ENCODE results near the gene SNCB.
"Not testable (repeated sequence)": the region's sequence is repeated elsewhere in the genome, so short reads cannot be mapped to it uniquely, and the experiment has no call there.

SNCB gene

DNA sequence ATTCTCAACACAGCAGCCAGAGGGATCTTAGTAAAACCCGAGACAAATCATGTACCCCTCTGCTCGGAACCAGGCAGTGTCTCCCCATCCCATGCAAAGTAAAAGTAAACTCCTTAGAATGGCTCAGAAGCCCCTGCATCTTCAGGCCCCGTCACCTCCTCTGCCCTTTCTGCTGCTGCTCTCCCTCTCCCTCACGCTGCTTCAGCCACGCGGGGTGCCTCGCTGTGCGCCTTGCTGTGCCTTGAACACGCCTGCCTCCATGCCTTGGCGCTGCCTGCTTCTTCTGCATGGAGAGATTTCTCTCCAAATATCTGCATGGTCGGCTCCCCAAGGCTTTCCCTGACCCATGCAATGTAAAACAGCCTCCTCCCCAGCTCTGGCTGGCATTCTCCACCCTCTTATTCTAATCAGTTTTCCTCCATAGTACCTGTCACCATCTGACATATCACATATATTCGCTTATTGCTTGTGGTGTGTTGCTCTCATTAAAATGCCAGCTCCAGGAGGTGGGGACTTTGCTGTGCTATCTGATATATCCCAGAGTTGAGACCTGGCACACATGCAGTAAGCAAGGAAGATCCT, 28.3 kb downstream of the SNCB start:
- no peak for DNase-seq (ENCODE audit: low read depth)
- TF ChIP-seq, protein P1, sequence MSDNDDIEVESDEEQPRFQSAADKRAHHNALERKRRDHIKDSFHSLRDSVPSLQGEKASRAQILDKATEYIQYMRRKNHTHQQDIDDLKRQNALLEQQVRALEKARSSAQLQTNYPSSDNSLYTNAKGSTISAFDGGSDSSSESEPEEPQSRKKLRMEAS (IDR thresholded peaks at IDR 0.05; ENCODE audit: low read depth, low read length): no peak
- no peak for TF ChIP-seq POLR2A (IDR thresholded peaks at IDR 0.05; ENCODE audit: extremely low read depth, insufficient read length)
- TF ChIP-seq MYC (IDR thresholded peaks at IDR 0.05; ENCODE audit: low read depth, low read length): no peak
- TF ChIP-seq, protein P2, sequence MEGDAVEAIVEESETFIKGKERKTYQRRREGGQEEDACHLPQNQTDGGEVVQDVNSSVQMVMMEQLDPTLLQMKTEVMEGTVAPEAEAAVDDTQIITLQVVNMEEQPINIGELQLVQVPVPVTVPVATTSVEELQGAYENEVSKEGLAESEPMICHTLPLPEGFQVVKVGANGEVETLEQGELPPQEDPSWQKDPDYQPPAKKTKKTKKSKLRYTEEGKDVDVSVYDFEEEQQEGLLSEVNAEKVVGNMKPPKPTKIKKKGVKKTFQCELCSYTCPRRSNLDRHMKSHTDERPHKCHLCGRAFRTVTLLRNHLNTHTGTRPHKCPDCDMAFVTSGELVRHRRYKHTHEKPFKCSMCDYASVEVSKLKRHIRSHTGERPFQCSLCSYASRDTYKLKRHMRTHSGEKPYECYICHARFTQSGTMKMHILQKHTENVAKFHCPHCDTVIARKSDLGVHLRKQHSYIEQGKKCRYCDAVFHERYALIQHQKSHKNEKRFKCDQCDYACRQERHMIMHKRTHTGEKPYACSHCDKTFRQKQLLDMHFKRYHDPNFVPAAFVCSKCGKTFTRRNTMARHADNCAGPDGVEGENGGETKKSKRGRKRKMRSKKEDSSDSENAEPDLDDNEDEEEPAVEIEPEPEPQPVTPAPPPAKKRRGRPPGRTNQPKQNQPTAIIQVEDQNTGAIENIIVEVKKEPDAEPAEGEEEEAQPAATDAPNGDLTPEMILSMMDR (IDR thresholded peaks at IDR 0.05; ENCODE audit: low read depth, low read length): no peak
- H3K4me3 ChIP-seq (ENCODE audit: low read depth, low read length): no peak overlapping the region

- DNase-seq (ENCODE audit: low read depth); H3K4me3 ChIP-seq (ENCODE audit: low read depth, low read length): not testable (repeated sequence)
Observed at GRCh38 chr5:176599749-176600430, 30.4 kb downstream of the SNCB start.

GRCh38 chr5:176597417-176598389, 32.6 kb downstream of the SNCB start:
- TF ChIP-seq MYC (IDR thresholded peaks at IDR 0.05; ENCODE audit: low read depth, low read length) (no peak), POLR2A (IDR thresholded peaks at IDR 0.05; ENCODE audit: extremely low read depth, insufficient read length) (no peak)
- TF ChIP-seq, protein P1 (IDR thresholded peaks at IDR 0.05; ENCODE audit: low read depth, low read length): no peak
- TF ChIP-seq, protein P2 (IDR thresholded peaks at IDR 0.05; ENCODE audit: low read depth, low read length): peak; percentile 34
- no peak overlapping the region for H3K4me3 ChIP-seq (ENCODE audit: low read depth, low read length)
- DNase-seq (ENCODE audit: low read depth): peak; percentile 59

DNA sequence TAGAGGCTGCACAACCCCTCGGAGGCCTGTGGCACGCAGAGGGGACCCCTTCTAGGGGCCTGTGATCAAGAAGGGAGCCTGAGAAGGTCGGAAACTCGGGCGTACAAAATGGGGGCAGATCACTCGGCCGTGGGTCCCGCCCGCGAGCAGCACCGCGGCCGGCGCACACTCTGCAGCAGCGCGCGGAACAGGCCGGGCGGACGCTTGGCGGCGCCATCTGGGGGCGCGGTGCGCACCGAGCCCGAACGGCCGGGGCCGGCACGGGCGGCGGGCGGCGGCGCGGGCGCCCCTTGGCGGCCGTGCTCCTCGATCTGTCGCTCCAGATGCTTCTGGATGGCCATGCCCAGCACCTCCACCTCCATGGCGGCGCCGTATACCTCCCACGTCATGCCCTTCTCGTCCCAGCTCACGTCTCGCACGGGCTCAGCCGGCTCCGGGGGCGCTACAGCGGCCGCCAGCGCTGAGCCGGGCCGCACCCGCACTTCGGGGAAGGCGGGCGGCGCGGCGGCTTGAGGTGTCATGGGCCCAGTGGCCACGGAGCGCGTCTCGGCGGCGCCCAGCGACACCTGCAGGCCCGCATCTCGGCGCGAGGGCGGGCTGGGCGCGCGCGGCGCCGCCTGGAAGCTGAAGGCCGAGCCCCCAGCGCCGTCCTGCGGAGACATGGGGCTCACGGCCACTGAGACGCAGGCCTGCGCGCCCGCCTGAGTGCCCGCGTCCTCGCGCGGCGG, 33.5 kb downstream of the SNCB start:
- H3K4me3 ChIP-seq (ENCODE audit: low read depth, low read length): no peak overlapping the region
- peak; percentile 66 for DNase-seq (ENCODE audit: low read depth)
- TF ChIP-seq, protein P2 (IDR thresholded peaks at IDR 0.05; ENCODE audit: low read depth, low read length): peak; percentile 32
- TF ChIP-seq MYC (IDR thresholded peaks at IDR 0.05; ENCODE audit: low read depth, low read length) (no peak), POLR2A (IDR thresholded peaks at IDR 0.05; ENCODE audit: extremely low read depth, insufficient read length) (no peak)
- TF ChIP-seq, protein P1 (IDR thresholded peaks at IDR 0.05; ENCODE audit: low read depth, low read length): no peak

GRCh38 chr5:176596069-176596644, 34.2 kb downstream of the SNCB start:
- no peak for TF ChIP-seq POLR2A (IDR thresholded peaks at IDR 0.05; ENCODE audit: extremely low read depth, insufficient read length)
- TF ChIP-seq, protein P1 (IDR thresholded peaks at IDR 0.05; ENCODE audit: low read depth, low read length): no peak
- TF ChIP-seq, protein P2 (IDR thresholded peaks at IDR 0.05; ENCODE audit: low read depth, low read length): no peak
- no peak for TF ChIP-seq MYC (IDR thresholded peaks at IDR 0.05; ENCODE audit: low read depth, low read length)
- DNase-seq (ENCODE audit: low read depth): no peak
- no peak overlapping the region for H3K4me3 ChIP-seq (ENCODE audit: low read depth, low read length)
